HG03060 (cell line): Measurements from ENCODE around the gene MLANA.

Experiments
- ATAC-seq: cut with Tn5 transposase; IDR thresholded peaks from one replicate; pipeline ENCODE4 v1.9.1; 2021; ENCODE audit warnings: low read depth, moderate number of reproducible peaks; ENCODE audit not compliant: unreplicated experiment

The MLANA gene

DNA sequence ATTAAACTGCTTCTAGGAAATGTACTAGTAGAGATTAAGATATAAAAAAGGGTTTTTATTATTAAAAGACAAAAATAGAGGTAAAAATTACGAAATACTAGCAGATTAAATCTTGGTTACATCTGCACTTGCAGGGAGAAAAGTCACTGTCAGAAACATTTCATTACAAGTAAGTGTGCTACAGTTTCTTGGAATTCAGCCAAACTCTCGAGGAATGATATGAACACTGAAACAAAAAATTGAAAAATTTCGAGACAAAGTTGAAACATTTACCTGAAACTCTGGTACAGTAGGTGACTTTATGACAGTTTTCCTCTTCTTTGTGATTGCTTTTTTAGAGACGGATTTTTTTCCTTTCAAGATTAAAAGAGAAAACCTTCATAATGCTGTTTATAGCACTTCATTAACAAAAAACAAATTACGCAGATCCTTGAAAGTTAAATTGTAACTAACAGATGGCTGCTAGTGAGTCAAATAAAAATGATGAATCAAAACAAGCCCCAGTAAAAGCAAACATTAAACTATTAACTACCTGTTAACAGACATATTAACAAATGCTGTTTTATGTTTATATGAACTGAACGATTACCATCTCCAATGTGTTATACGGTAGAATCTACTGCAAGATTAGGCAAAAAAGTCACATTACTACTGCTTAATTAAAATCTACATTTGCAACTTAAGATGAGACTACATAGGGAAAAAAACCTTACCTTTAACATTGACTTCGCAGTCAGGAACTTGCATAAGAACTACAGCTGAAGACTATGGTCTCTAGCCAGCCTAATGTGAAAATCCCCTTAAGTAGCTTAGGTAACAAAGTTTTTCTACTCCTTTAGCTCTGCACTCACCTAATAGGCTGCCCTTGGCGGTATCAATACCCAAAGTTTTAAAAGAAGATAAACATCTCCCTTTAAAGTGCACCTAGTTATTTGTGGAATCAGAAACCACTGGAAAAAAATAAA lies 63.3 kb downstream of the MLANA start:
- ATAC-seq, result no peak

DNA sequence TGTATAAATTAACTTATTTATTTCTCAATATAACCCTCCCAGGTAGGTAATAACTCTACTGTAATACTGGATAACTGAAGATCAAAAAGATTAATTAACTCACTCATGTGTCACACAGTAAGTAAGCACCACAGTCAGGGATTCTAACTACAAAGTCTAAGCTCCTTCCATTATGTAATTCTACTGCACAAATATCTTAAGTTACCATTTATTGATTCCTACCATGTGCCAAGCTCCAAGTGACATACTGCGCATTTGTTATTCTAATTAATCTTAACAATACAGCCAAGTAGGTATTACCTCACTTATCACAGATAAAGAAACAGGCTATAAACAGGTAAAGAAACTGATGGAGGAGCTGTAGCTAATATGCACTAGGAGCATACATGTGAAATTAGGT lies 66.5 kb downstream of the MLANA start:
- ATAC-seq, result no peak

DNA sequence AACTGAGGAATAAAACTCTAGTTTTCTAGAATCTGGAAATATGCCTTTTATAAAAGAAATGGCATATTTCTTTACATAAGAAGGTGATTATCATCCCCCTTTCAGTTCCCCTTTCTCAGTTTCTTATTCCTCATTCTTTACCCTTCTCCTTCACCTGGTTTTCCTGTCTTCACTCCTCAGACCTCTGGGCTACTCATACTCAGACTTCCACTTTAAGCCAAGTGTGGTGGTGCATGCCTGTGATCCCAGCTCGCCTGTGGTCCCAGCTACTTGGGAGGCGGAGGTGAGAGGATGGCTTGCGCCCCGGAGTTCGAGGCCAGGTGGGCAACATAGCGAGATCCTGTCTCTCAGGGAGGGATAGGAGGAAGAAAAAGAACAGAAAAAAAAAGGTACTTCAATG lies 67.6 kb downstream of the MLANA start:
- ATAC-seq, result peak; percentile 70
